ENCODE data around the gene SYNPO2L. TPM values are rescaled to one million over a fixed set of nuclear protein-coding genes. Genes with fewer than 3 reads are reported as not detected.

The SYNPO2L gene
- total and polyA plus RNA-seq, 9 of the 15 experiments (the other 6 are each of a cell fraction or from before 2014, with no cell fraction given): 0.03 to 0.07 TPM; not detected in 7

DNA sequence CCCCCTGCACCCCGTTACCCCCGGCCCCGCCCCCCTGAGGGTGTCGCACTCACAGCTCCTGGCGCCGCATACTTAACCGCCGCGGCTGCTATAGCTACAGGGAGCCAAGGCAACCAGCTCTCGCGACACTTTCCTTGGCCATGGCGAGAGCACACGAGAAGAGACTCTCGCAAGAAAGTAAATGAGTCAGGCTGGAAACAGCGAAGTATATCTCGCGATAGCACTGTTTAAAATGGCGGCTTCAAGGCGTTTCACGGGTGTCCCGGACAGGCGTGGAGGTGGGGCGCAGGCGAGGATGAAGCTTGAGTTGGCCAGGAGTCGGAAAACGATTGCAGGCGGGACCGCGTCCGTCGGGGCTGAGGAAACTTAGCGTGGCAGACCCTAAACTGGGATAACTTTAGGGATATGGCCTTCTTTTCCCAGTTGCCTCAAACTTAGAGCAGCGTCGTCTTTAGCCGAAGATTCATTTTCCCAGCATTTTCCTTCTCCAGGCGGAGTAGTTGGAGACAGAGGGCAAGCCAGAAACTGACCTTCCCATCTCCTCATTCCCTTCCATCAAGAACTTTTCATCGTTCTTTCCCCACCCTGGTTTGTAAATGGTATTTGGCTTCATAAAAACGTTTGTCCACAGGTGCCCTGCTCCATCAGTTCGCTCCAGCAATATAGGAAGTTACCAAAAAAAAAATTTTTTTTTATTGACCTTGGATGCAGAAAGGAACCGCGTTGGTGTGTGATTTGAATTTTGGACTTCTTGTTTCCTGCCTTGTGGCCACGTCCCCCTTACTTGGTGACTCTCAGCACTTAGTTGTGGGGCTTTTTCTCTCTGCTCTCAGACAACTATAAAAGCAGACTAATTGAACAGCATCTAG lies 29.7 kb downstream of the SYNPO2L start (continued):
- TF ChIP-seq, protein P1, sequence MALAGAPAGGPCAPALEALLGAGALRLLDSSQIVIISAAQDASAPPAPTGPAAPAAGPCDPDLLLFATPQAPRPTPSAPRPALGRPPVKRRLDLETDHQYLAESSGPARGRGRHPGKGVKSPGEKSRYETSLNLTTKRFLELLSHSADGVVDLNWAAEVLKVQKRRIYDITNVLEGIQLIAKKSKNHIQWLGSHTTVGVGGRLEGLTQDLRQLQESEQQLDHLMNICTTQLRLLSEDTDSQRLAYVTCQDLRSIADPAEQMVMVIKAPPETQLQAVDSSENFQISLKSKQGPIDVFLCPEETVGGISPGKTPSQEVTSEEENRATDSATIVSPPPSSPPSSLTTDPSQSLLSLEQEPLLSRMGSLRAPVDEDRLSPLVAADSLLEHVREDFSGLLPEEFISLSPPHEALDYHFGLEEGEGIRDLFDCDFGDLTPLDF (CRISPR knock-in tag; IDR thresholded peaks at IDR 0.05): peak; percentile 82
- TF ChIP-seq DNMT1 (IDR thresholded peaks at IDR 0.05) (no peak), MTA1 (IDR thresholded peaks at IDR 0.05; ENCODE audit: borderline replicate concordance) (peak; percentile 85), RAD21 (CRISPR knock-in tag; conservative IDR thresholded peaks at IDR 0.05 in 1 of 2, IDR thresholded peaks at IDR 0.05 in 1 of 2) (no peak), ZNF408 (CRISPR knock-in tag; IDR thresholded peaks at IDR 0.05; ENCODE audit: low read depth) (no peak), KAT8 (IDR thresholded peaks at IDR 0.05; ENCODE audit: low read depth) (peak; percentile 36; the same call in 1 of the 2 replicates)
